Measurements from ENCODE around the gene SPATS1. TPM values are rescaled to one million over a fixed set of nuclear protein-coding genes. Genes with fewer than 3 reads are reported as not detected.

SPATS1 gene
- total RNA-seq, 4 donors from 2014 or later = not detected

DNA sequence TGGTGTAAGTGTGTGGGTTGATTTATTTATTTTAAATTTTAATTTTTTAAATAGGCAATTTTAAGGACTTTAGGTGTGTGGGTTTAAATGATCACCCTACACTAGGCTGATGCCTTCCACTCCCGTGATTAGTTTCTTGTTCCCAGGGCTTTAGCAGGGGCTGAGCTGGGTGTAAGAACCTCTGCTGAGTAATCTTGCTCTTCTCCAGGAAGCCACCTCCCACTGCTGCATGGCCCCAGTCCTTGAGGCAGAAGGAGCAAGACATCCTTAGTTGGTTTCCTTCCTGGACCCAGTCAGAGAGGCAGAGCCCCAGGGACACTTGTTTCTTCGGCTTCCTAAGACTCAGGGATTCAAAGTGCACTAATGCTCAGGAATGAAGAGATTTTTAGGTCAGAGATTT is 25.2 kb downstream of the SPATS1 start:
- Histone ChIP-seq H3K4me1 (no peaks in the 10 kb centered on the region), H3K36me3 (no peaks in the 10 kb centered on the region), H3K9me3 (no peaks in the 10 kb centered on the region), H3K4me3 (no peak overlapping the region), H3K27me3 (no peaks in the 10 kb centered on the region), H3K27ac (replicated peaks in 1 of 4) (no peak overlapping the region)
- intact Hi-C loops (cut with DNase I) = no loop called here
- WGBS = 44% methylated on average over 2 of the region's 2 CpGs
- TF ChIP-seq POLR2A (IDR thresholded peaks at IDR 0.05; ENCODE audit: low read depth) (no peak), CTCF (IDR thresholded peaks at IDR 0.05) (no peak), EP300 (IDR thresholded peaks at IDR 0.05) (no peak), POLR2AphosphoS5 (IDR thresholded peaks at IDR 0.05) (no peak)
- no peak for DNase-seq (ENCODE audit: extremely low spot score)

- 91% methylated on average over 3 of the region's 3 CpGs for WGBS
- Histone ChIP-seq H3K9me3 (no peaks in the 10 kb centered on the region), H3K4me1 (no peaks in the 10 kb centered on the region), H3K27ac (replicated peaks in 1 of 4) (no peak overlapping the region), H3K27me3 (no peaks in the 10 kb centered on the region), H3K4me3 (no peak overlapping the region), H3K36me3 (no peaks in the 10 kb centered on the region)
- intact Hi-C loops (cut with DNase I) = no loop called here
- no peak for TF ChIP-seq CTCF (IDR thresholded peaks at IDR 0.05)
- no peak for TF ChIP-seq EP300 (IDR thresholded peaks at IDR 0.05)
- TF ChIP-seq POLR2AphosphoS5 (IDR thresholded peaks at IDR 0.05) = no peak
- TF ChIP-seq POLR2A (IDR thresholded peaks at IDR 0.05; ENCODE audit: low read depth) = no peak
- DNase-seq (ENCODE audit: extremely low spot score) = no peak
These were observed 30.6 kb downstream of the SPATS1 start for GRCh38 chr6:44373051-44373450.

DNA sequence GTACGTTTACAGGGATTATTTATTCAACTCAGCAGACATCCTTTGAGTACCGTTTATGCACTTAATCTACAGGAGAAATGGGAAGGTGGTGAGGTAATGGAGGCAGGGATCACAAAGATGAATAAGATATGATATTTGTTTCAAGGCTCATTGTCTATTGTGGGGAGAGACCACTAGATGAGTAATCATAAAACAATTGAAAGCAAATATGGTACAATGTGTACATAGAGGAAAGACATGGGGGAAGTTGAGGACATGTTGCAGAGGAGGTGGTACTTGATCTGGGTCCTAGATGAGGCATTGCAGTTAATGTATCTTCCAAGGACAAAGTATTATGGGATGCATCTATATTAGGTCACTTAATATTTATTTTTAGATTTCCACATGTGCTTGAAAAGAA is 31.3 kb downstream of the SPATS1 start:
- Histone ChIP-seq H3K36me3 (no peaks in the 10 kb centered on the region), H3K27ac (replicated peaks in 1 of 4) (no peak overlapping the region), H3K9me3 (no peaks in the 10 kb centered on the region), H3K27me3 (no peaks in the 10 kb centered on the region), H3K4me3 (no peak overlapping the region), H3K4me1 (no peaks in the 10 kb centered on the region)
- intact Hi-C loops (cut with DNase I) = no loop called here
- WGBS = 69% methylated on average over 2 of the region's 2 CpGs
- TF ChIP-seq POLR2A (IDR thresholded peaks at IDR 0.05; ENCODE audit: low read depth) (no peak), CTCF (IDR thresholded peaks at IDR 0.05) (no peak)
- no peak for DNase-seq (ENCODE audit: extremely low spot score)

- H3K4me3 ChIP-seq = no peak overlapping the region
- H3K9me3 ChIP-seq = no peaks in the 10 kb centered on the region
- DNase-seq (ENCODE audit: extremely low spot score) = no peak
- H3K4me1 ChIP-seq = no peaks in the 10 kb centered on the region
- H3K27me3 ChIP-seq = no peaks in the 10 kb centered on the region
- H3K36me3 ChIP-seq = no peaks in the 10 kb centered on the region
- TF ChIP-seq POLR2A (IDR thresholded peaks at IDR 0.05; ENCODE audit: low read depth) = no peak
- no peak for TF ChIP-seq POLR2AphosphoS5 (IDR thresholded peaks at IDR 0.05)
- no peak for TF ChIP-seq EP300 (IDR thresholded peaks at IDR 0.05)
- TF ChIP-seq CTCF (IDR thresholded peaks at IDR 0.05) = no peak
- H3K27ac ChIP-seq (replicated peaks in 1 of 4) = no peak overlapping the region
- WGBS = 91% methylated on average over 3 of the region's 3 CpGs
- intact Hi-C loops (cut with DNase I) = no loop called here
These were observed 32.6 kb downstream of the SPATS1 start for GRCh38 chr6:44375071-44375470.

DNA sequence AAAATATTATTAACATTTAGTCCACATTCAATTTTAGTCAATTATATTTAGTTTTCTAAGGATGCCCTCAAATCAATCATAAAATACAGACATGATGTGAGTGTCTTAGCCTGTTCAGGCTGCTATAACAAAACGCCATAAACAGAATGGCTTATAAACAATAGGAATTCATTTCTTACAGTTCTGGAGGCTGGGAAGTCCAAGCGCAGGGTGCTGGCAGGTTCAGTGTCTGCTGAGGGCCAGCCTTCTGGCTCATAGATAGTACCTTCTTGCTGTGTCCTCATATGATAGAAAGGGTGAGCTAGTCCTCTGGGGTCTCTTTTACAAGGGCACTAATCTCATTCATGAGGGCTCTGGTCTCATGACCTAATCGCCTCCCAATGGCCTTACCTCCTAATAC is 35.0 kb downstream of the SPATS1 start:
- Histone ChIP-seq H3K36me3 (no peaks in the 10 kb centered on the region), H3K9me3 (no peaks in the 10 kb centered on the region), H3K4me1 (no peaks in the 10 kb centered on the region), H3K27me3 (no peaks in the 10 kb centered on the region), H3K27ac (replicated peaks in 1 of 4) (no peak overlapping the region), H3K4me3 (no peak overlapping the region)
- TF ChIP-seq EP300 (IDR thresholded peaks at IDR 0.05) (no peak), POLR2A (IDR thresholded peaks at IDR 0.05; ENCODE audit: low read depth) (no peak), POLR2AphosphoS5 (IDR thresholded peaks at IDR 0.05) (no peak), CTCF (IDR thresholded peaks at IDR 0.05) (no peak)
- intact Hi-C loops (cut with DNase I) = no loop called here
- DNase-seq (ENCODE audit: extremely low spot score) = no peak
- 84% methylated on average over 3 of the region's 3 CpGs for WGBS
